ENCODE results near the gene UBA1. TPM values are rescaled to one million over a fixed set of nuclear protein-coding genes. Genes with fewer than 3 reads are reported as not detected.

UBA1 gene
- total RNA-seq, 4 donors from 2014 or later: 126 to 238 (median 153) TPM

DNA sequence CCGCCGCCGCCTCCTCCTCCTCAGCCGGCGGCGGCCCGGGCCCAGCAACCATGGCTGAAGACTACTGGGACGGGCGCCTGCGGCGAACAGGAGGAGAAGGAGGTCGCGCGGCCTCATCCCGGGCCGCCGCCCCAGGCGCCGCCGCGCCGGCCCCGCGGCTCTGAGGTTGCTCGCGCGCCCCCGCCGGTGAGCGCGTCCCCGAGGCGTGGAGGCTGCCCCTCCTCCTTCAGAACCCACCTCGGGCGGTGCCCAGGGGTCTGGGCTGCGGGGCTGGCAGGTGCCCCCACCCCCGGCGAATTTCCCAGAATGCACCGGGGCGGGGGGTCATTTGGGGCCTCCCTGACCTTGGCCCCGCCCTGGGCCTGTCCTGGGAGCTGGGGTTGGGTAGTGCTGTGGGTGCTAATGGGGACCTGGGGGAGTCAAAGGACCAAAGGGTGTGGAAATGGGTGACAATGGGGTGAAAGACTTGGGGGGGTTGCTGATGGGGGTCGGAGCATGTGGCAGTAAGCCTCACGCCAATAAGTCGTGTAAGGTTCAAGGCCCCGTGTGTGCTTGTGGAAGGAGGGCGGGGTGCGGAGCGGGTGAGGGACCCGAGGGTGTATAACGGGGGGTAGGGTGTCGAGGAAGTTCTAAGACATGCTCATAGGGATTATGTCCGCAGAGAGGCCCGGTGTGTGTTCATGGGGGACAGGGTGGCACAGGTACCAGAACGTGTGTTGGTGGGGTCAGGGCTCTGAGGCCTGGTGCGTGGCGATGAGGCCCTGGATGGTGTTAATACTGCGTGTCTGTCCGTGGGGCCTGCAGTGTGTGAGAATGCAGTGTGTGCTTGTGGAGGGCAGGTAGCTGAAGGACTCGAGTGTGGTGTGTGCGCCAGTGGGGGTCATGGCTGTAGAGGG is 25.5 kb downstream of the UBA1 start:
- 0 to 58% methylated on average over 8 to 19 of the region's 60 CpGs for WGBS, 2 donors
- H3K27ac ChIP-seq: peak overlapping the region; percentile 96 to 99 (median 98)
- DNase-seq: no peak
- intact Hi-C loops (cut with DNase I): no loop called here
- H3K36me3 ChIP-seq: peaks cover 22 to 37% (median 28%) of the 10 kb centered on the region in 3 donors
- H3K9me3 ChIP-seq: no peaks in the 10 kb centered on the region
- peaks cover 14 to 40% (median 16%) of the 10 kb centered on the region in 3 donors for H3K4me1 ChIP-seq
- peak overlapping the region; percentile 61 to 91 (median 88) for H3K4me3 ChIP-seq
- H3K27me3 ChIP-seq: no peaks in the 10 kb centered on the region
- peak in 1 of 4 donors; percentile 4 for TF ChIP-seq POLR2A (IDR thresholded peaks at IDR 0.05)
- TF ChIP-seq, protein P1, sequence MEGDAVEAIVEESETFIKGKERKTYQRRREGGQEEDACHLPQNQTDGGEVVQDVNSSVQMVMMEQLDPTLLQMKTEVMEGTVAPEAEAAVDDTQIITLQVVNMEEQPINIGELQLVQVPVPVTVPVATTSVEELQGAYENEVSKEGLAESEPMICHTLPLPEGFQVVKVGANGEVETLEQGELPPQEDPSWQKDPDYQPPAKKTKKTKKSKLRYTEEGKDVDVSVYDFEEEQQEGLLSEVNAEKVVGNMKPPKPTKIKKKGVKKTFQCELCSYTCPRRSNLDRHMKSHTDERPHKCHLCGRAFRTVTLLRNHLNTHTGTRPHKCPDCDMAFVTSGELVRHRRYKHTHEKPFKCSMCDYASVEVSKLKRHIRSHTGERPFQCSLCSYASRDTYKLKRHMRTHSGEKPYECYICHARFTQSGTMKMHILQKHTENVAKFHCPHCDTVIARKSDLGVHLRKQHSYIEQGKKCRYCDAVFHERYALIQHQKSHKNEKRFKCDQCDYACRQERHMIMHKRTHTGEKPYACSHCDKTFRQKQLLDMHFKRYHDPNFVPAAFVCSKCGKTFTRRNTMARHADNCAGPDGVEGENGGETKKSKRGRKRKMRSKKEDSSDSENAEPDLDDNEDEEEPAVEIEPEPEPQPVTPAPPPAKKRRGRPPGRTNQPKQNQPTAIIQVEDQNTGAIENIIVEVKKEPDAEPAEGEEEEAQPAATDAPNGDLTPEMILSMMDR (IDR thresholded peaks at IDR 0.05): no peak

DNA sequence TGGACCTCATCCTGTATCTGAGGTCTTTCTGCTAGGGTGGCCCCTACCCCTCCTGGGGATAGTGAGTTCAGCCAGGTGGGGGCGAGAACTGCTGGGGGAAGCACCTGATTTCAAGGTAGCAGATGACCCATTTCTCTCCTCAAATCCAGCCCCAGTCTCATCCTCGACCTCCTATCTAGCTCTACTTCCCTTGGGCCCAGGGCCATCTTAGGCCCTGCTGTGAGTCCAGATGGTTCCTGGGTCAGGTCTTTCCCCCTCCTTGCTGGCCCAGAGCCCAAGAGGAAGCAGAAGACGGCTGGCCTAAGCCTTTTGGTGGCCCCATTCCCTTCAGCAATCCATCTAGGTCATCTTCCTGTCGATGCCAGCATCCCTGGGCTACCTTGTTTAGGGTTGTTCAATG is 28.1 kb downstream of the UBA1 start:
- Histone ChIP-seq H3K4me3 (no peak overlapping the region), H3K27ac (no peak overlapping the region), H3K27me3 (no peaks in the 10 kb centered on the region), H3K36me3 (peaks cover 28 to 42% (median 33%) of the 10 kb centered on the region in 3 donors), H3K9me3 (no peaks in the 10 kb centered on the region), H3K4me1 (peaks cover 11 to 33% (median 16%) of the 10 kb centered on the region in 3 donors)
- TF ChIP-seq, protein P1 (IDR thresholded peaks at IDR 0.05): no peak
- no peak for TF ChIP-seq POLR2A (IDR thresholded peaks at IDR 0.05)
- 57 to 68% methylated on average over 3 to 4 of the region's 4 CpGs for WGBS, 2 donors
- DNase-seq: no peak
- intact Hi-C loops (cut with DNase I): no loop called here

DNA sequence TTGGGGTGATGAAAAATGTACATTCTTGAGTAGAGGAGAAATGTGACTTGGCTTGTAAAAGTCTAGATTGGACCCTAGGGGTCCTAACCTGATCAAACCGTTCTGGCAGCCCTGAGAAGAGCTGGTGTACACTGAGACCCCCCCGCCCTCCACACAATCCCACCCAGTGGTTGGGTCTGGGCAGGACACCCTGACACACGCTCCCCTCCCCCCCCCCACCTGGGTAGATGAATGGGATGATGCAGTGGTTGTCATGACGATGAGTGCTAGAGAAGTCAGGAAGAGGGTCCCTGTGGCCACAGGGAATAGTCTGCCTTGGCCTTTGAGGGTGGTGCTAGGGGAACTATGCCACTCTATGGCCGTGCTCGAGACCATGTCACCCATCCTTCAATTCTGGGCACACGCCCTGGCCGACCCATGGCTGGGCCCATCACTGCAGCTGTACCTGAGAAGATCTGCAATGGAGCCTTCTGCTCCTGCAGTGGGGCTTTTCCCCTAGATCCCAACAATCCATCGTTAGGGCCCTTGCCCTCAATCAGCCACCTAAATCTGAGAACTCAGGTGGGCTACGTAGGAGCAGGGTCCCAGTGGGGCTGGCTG is 29.2 kb downstream of the UBA1 start:
- intact Hi-C loops (cut with DNase I): no loop called here
- no peak for TF ChIP-seq POLR2A (IDR thresholded peaks at IDR 0.05)
- TF ChIP-seq, protein P1 (IDR thresholded peaks at IDR 0.05): no peak
- Histone ChIP-seq H3K4me3 (no peak overlapping the region), H3K27ac (no peak overlapping the region), H3K27me3 (no peaks in the 10 kb centered on the region), H3K9me3 (no peaks in the 10 kb centered on the region), H3K36me3 (peaks cover 34 to 53% (median 37%) of the 10 kb centered on the region in 3 donors), H3K4me1 (peaks cover 4 to 25% (median 16%) of the 10 kb centered on the region in 3 donors)
- DNase-seq: no peak
- 86 to 100% methylated on average over 1 to 3 of the region's 10 CpGs for WGBS, 2 donors

DNA sequence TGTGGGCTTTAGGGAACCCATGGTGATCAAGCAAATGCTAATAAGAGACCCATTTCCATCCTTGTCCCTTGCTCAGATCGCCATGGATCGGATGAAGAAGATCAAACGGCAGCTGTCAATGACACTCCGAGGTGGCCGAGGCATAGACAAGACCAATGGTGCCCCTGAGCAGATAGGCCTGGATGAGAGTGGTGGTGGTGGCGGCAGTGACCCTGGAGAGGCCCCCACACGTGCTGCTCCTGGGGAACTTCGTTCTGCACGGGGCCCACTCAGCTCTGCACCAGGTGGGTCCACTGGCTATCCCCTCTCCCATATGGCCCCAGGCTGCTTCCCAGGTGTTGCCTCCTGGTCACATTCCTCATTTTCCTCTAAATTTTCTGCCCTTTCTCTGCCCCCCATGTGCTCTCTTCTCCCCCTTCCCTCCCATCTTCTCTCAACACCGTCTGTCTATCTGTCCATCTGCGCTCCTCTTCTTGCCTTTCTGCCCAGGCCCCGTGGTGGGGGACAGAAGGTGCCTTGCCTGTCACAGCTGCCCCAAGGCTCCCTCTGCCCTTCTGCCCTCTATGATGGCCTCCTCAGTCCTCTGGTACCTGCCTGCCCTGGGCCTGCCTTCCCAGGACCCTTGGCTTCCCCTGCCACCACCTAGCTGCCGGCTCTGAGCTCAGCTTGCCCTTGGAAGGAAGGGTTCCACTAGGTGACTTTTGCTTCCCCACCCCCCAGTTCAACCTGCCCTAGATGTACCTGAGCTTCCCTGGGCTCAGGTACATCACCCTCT is 30.0 kb downstream of the UBA1 start:
- Histone ChIP-seq H3K9me3 (no peaks in the 10 kb centered on the region), H3K36me3 (peaks cover 34 to 61% (median 41%) of the 10 kb centered on the region in 3 donors), H3K27me3 (no peaks in the 10 kb centered on the region), H3K4me3 (no peak overlapping the region), H3K27ac (no peak overlapping the region), H3K4me1 (peaks cover 4 to 25% (median 16%) of the 10 kb centered on the region in 3 donors)
- DNase-seq: no peak
- WGBS, 2 donors: 87 to 92% methylated on average over 9 to 11 of the region's 13 CpGs
- intact Hi-C loops (cut with DNase I): no loop called here
- TF ChIP-seq, protein P1 (IDR thresholded peaks at IDR 0.05): no peak
- no peak for TF ChIP-seq POLR2A (IDR thresholded peaks at IDR 0.05)
